HepG2 (cell line): Measurements from ENCODE around the gene ZSCAN23. TPM values are rescaled to one million over a fixed set of nuclear protein-coding genes. Genes with fewer than 3 reads are reported as not detected.

ENCODE experiments used
- ATAD3A ChIP-seq: sonication (generic); formaldehyde crosslinking; IDR thresholded peaks from 2 replicates; pipeline ENCODE4 v1.4.0; 2020; ENCODE audit warnings: missing genetic modification reagents
- NONO ChIP-seq, 2 experiments: fragments of 450-650 bp in 1 of 2; sonication (generic) in 1 of 2; formaldehyde crosslinking in 1 of 2; IDR thresholded peaks in 1 of 2; conservative IDR thresholded peaks in 1 of 2; 2 replicates each; pipeline versions ENCODE4 v1.6.1 to v1.8.0; 2017 to 2022; ENCODE audit warnings: mild to moderate bottlenecking in 1 of 2, missing genetic modification reagents in 1 of 2, moderate library complexity in 1 of 2
- RFX1 ChIP-seq: fragments of 450-650 bp; IDR thresholded peaks from 2 replicates; pipeline ENCODE4 v1.6.1; 2017
- SAP130 ChIP-seq: IDR thresholded peaks from 2 replicates; pipeline ENCODE4 v1.6.1; 2016; ENCODE audit warnings: low read depth
- SIN3B ChIP-seq: fragments of 150-350 bp; IDR thresholded peaks from 2 replicates; pipeline ENCODE4 v1.6.1; 2014; ENCODE audit warnings: low read length
- XBP1 ChIP-seq: sonication (generic); formaldehyde crosslinking; IDR thresholded peaks from 2 replicates; pipeline ENCODE4 v1.5.0; 2020; ENCODE audit warnings: missing genetic modification reagents
- ZC3H4 ChIP-seq: sonication (generic); formaldehyde crosslinking; IDR thresholded peaks from 2 replicates; pipeline ENCODE4 v1.4.0; 2020; ENCODE audit warnings: missing genetic modification reagents, borderline replicate concordance
- ZEB1 ChIP-seq: IDR thresholded peaks from 2 replicates; pipeline ENCODE4 v1.6.1; 2012; ENCODE audit warnings: mild to moderate bottlenecking, low read depth, inconsistent platforms; ENCODE audit not compliant: insufficient replicate concordance
- ZFP90 ChIP-seq: sonication (generic); formaldehyde crosslinking; IDR thresholded peaks from 2 replicates; pipeline ENCODE4 v1.8.0; 2022; ENCODE audit warnings: missing genetic modification reagents, mild to moderate bottlenecking, inconsistent platforms, borderline replicate concordance
- ZFY ChIP-seq: sonication (generic); formaldehyde crosslinking; IDR thresholded peaks from 2 replicates; pipeline ENCODE4 v1.4.0; 2020; ENCODE audit warnings: missing genetic modification reagents
- ZNF205 ChIP-seq: IDR thresholded peaks from 2 replicates; pipeline ENCODE4 v1.6.1; 2018; ENCODE audit warnings: missing biosample characterization, missing genetic modification reagents
- polyA plus RNA-seq, 8 experiments: library from polyadenylated mRNA; depleted of rRNA in 3 of 8; stranded (reverse) in 7 of 8; unstranded in 1 of 8; fragments of >200 nt; fragmentation: Illumina TruSeq in 4 of 8; extraction: Trizol in 4 of 8; gene quantifications; 2 replicates each; pipeline versions ENCODE4 v1.2.1 to v1.2.3, GENCODE V29; 2011 to 2016; ENCODE audit warnings: low read depth in 4 of 8, missing spikeins in 1 of 8, mixed read lengths in 1 of 8; ENCODE audit not compliant: insufficient read depth in 1 of 8
- total RNA-seq, 5 experiments: library from RNA; depleted of rRNA; stranded (reverse); fragments of >200 nt; fragmentation: Illumina TruSeq; extraction: Trizol; gene quantifications; 2 replicates each; pipeline ENCODE4 v1.2.3, GENCODE V29; 2016; ENCODE audit warnings: low read depth in 1 of 5
- TF ChIP-seq, protein P1 (sequence below): sonication (generic); formaldehyde crosslinking; IDR thresholded peaks from 2 replicates; pipeline ENCODE4 v1.5.0; 2020; ENCODE audit warnings: mild to moderate bottlenecking, missing genetic modification reagents, borderline replicate concordance
- TF ChIP-seq, protein P2 (sequence below): sonication (generic); formaldehyde crosslinking; IDR thresholded peaks from 2 replicates; pipeline ENCODE4 v1.4.0; 2020; ENCODE audit warnings: missing genetic modification reagents, borderline replicate concordance
- TF ChIP-seq, protein P3 (sequence below): sonication (generic); formaldehyde crosslinking; IDR thresholded peaks from 2 replicates; pipeline ENCODE4 v1.5.1; 2020; ENCODE audit warnings: missing genetic modification reagents, mild to moderate bottlenecking, borderline replicate concordance
- TF ChIP-seq, protein P4 (sequence below): sonication (generic); formaldehyde crosslinking; IDR thresholded peaks from 2 replicates; pipeline ENCODE4 v1.8.0; 2022; ENCODE audit warnings: mild to moderate bottlenecking, missing genetic modification reagents, moderate library complexity
- TF ChIP-seq, protein P5 (sequence below), 2 experiments: sonication (generic) in 1 of 2; formaldehyde crosslinking in 1 of 2; IDR thresholded peaks; 2 replicates each; pipeline versions ENCODE4 v1.4.0 to v1.6.1; 2016 to 2020; ENCODE audit warnings: borderline replicate concordance in 1 of 2, low read depth in 1 of 2, mild to moderate bottlenecking in 1 of 2, missing genetic modification reagents in 1 of 2

Gene ZSCAN23
- total and polyA plus RNA-seq, 2 of the 13 experiments (the other 11 are each of a cell fraction or from before 2014, with no cell fraction given), result 0.29 to 1.2 TPM

DNA sequence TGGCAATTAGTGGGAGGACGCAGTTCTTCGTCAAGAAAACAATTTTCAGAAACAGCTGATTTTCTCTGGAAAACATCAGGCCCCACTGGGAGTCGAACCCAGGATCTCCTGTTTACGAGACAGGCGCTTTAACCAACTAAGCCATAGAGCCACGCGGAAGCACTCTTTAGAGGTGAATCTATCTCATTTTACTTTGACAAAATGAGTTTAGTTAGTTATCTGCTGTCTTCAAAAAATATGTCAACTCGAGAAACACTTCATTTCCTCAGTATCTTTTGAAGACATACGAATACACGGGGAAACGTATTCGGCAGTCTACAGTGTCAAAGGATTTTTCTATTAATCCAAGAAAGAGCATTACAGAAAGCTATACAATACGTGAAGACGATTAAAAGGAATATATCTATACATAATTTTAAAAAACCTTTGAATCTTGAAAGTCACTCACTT, 45.6 kb upstream of the ZSCAN23 start (continued):
- TF ChIP-seq, protein P1, sequence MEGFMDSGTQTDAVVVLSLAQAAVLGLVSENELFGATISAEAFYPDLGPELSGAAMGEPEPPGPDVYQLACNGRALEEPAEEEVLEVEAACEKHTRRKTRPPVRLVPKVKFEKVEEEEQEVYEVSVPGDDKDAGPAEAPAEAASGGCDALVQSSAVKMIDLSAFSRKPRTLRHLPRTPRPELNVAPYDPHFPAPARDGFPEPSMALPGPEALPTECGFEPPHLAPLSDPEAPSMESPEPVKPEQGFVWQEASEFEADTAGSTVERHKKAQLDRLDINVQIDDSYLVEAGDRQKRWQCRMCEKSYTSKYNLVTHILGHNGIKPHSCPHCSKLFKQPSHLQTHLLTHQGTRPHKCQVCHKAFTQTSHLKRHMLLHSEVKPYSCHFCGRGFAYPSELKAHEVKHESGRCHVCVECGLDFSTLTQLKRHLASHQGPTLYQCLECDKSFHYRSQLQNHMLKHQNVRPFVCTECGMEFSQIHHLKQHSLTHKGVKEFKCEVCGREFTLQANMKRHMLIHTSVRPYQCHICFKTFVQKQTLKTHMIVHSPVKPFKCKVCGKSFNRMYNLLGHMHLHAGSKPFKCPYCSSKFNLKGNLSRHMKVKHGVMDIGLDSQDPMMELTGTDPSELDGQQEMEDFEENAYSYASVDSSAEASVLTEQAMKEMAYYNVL (CRISPR knock-in tag), result no peak
- TF ChIP-seq NONO (IDR thresholded peaks at IDR 0.05) (no peak), NONO (CRISPR knock-in tag; conservative IDR thresholded peaks at IDR 0.05) (0 out of 2 replicates have a peak, but pooled peaks have one; percentile 39), ATAD3A (no peak), SIN3B (no peak), SAP130 (peak; percentile 44; the same call in 1 of the 2 replicates), XBP1 (CRISPR knock-in tag) (0 out of 2 replicates have a peak, but pooled peaks have one; percentile 30), ZFY (CRISPR knock-in tag) (0 out of 2 replicates have a peak, but pooled peaks have one; percentile 27), RFX1 (no peak), ZFP90 (no peak), ZNF205 (CRISPR knock-in tag) (peak; percentile 20; the same call in 1 of the 2 replicates), ZEB1 (no peak), ZC3H4 (no peak)
- TF ChIP-seq, protein P2, sequence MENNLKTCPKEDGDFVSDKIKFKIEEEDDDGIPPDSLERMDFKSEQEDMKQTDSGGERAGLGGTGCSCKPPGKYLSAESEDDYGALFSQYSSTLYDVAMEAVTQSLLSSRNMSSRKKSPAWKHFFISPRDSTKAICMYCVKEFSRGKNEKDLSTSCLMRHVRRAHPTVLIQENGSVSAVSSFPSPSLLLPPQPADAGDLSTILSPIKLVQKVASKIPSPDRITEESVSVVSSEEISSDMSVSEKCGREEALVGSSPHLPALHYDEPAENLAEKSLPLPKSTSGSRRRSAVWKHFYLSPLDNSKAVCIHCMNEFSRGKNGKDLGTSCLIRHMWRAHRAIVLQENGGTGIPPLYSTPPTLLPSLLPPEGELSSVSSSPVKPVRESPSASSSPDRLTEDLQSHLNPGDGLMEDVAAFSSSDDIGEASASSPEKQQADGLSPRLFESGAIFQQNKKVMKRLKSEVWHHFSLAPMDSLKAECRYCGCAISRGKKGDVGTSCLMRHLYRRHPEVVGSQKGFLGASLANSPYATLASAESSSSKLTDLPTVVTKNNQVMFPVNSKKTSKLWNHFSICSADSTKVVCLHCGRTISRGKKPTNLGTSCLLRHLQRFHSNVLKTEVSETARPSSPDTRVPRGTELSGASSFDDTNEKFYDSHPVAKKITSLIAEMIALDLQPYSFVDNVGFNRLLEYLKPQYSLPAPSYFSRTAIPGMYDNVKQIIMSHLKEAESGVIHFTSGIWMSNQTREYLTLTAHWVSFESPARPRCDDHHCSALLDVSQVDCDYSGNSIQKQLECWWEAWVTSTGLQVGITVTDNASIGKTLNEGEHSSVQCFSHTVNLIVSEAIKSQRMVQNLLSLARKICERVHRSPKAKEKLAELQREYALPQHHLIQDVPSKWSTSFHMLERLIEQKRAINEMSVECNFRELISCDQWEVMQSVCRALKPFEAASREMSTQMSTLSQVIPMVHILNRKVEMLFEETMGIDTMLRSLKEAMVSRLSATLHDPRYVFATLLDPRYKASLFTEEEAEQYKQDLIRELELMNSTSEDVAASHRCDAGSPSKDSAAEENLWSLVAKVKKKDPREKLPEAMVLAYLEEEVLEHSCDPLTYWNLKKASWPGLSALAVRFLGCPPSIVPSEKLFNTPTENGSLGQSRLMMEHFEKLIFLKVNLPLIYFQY (CRISPR knock-in tag), result peak; percentile 50; the same call in 1 of the 2 replicates
- TF ChIP-seq, protein P3, sequence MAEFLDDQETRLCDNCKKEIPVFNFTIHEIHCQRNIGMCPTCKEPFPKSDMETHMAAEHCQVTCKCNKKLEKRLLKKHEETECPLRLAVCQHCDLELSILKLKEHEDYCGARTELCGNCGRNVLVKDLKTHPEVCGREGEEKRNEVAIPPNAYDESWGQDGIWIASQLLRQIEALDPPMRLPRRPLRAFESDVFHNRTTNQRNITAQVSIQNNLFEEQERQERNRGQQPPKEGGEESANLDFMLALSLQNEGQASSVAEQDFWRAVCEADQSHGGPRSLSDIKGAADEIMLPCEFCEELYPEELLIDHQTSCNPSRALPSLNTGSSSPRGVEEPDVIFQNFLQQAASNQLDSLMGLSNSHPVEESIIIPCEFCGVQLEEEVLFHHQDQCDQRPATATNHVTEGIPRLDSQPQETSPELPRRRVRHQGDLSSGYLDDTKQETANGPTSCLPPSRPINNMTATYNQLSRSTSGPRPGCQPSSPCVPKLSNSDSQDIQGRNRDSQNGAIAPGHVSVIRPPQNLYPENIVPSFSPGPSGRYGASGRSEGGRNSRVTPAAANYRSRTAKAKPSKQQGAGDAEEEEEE, result no peak
- TF ChIP-seq, protein P4, sequence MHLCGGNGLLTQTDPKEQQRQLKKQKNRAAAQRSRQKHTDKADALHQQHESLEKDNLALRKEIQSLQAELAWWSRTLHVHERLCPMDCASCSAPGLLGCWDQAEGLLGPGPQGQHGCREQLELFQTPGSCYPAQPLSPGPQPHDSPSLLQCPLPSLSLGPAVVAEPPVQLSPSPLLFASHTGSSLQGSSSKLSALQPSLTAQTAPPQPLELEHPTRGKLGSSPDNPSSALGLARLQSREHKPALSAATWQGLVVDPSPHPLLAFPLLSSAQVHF, result no peak
- TF ChIP-seq, protein P5, sequence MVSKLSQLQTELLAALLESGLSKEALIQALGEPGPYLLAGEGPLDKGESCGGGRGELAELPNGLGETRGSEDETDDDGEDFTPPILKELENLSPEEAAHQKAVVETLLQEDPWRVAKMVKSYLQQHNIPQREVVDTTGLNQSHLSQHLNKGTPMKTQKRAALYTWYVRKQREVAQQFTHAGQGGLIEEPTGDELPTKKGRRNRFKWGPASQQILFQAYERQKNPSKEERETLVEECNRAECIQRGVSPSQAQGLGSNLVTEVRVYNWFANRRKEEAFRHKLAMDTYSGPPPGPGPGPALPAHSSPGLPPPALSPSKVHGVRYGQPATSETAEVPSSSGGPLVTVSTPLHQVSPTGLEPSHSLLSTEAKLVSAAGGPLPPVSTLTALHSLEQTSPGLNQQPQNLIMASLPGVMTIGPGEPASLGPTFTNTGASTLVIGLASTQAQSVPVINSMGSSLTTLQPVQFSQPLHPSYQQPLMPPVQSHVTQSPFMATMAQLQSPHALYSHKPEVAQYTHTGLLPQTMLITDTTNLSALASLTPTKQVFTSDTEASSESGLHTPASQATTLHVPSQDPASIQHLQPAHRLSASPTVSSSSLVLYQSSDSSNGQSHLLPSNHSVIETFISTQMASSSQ (IDR thresholded peaks at IDR 0.05; ENCODE audit: low read depth), result peak; percentile 43; the same call in 1 of the 2 replicates
- TF ChIP-seq, protein P5 (CRISPR knock-in tag; IDR thresholded peaks at IDR 0.05; ENCODE audit: borderline replicate concordance), result no peak
